ENCODE measurements around the gene SELENOP.

DNA sequence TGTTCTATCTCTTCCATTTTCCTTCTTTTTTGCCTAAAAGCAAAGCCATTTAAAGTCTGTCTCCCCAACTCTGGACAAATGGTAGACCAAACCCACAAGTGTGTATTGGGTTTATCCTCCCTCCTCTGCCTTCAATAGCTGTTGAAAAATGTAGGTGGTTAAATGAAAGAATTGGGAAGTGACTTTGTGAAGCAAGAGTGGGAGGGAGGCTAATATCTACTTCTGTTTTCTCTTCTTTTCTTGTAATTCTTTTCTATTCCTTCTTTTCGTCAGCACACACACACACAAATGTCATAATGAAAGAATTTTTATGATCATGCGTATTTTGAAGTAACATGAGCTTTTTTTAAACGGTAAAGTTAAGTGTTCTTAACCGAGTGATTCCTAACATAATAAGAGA, 51.3 kb downstream of the SELENOP start:
- TF ChIP-seq, protein P1, sequence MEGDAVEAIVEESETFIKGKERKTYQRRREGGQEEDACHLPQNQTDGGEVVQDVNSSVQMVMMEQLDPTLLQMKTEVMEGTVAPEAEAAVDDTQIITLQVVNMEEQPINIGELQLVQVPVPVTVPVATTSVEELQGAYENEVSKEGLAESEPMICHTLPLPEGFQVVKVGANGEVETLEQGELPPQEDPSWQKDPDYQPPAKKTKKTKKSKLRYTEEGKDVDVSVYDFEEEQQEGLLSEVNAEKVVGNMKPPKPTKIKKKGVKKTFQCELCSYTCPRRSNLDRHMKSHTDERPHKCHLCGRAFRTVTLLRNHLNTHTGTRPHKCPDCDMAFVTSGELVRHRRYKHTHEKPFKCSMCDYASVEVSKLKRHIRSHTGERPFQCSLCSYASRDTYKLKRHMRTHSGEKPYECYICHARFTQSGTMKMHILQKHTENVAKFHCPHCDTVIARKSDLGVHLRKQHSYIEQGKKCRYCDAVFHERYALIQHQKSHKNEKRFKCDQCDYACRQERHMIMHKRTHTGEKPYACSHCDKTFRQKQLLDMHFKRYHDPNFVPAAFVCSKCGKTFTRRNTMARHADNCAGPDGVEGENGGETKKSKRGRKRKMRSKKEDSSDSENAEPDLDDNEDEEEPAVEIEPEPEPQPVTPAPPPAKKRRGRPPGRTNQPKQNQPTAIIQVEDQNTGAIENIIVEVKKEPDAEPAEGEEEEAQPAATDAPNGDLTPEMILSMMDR (conservative IDR thresholded peaks at IDR 0.05; ENCODE audit: low read depth in 2 of 2) = no peak
- TF ChIP-seq POLR2AphosphoS5 (IDR thresholded peaks at IDR 0.05; ENCODE audit: low read depth) (no peak), EZH2phosphoT487 (IDR thresholded peaks at IDR 0.05; ENCODE audit: unreplicated experiment) (no peak), ZNF114 (CRISPR knock-in tag; IDR thresholded peaks at IDR 0.05) (no peak), EZH2 (IDR thresholded peaks at IDR 0.05; ENCODE audit: low read depth, unreplicated experiment) (no peak), ETS1 (IDR thresholded peaks at IDR 0.05) (no peak), REST (IDR thresholded peaks at IDR 0.05; ENCODE audit: unreplicated experiment) (no peak), CREB1 (CRISPR knock-in tag; IDR thresholded peaks at IDR 0.05; ENCODE audit: low read depth) (no peak), NANOG (IDR thresholded peaks at IDR 0.05; ENCODE audit: borderline replicate concordance) (no peak), JUNB (IDR thresholded peaks at IDR 0.05; ENCODE audit: unreplicated experiment) (no peak), ZNF462 (CRISPR knock-in tag; IDR thresholded peaks at IDR 0.05) (no peak), STAT1 (IDR thresholded peaks at IDR 0.05; ENCODE audit: unreplicated experiment) (no peak), ZNF331 (CRISPR knock-in tag; IDR thresholded peaks at IDR 0.05; ENCODE audit: low read depth) (no peak)
